ENCODE measurements around the gene TBC1D22A. TPM values are rescaled to one million over a fixed set of nuclear protein-coding genes. Genes with fewer than 3 reads are reported as not detected.

The TBC1D22A gene
- total RNA-seq, 1 donor from 2014 or later, result 14.3 TPM

DNA sequence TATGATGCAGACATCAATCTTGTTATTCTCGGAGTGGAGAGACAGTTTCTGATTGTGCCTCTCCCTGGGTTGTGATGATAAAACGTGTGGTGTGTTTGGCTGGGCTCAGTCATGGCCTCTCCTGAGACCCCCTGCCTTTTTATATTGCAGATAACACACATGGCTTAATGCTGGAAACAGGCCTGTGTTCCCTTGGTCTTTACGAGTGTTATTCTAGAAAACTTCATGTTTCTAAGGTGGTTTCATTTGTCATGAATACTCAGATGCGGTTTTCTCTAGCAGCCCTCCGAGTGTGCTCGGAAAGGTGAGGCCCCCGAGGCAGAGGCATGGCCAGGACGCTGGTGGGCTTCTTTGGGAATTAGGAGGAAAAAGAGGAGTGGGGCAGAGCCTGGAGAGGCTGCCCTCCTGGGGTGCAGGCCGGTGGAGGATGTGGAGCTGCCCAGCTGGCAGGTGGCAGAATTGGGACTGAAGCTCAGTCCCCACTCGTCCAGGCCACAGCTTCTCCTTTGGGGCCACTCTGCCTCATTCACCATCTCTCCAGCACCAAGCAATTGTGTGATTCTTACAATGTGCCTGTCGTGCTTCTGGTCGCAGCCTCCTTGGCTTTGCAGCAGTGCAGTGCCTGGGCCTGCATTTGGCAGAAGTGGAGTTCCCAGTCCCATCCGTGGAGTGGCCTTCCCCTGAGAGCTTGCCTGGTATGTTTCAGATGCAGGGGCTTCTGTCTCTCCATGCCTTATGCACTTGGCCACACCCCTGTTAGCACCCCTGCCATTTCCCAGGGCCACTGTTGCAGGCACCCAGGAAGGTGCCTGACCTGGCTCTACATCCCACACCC, 309.6 kb downstream of the TBC1D22A start:
- Mint-ChIP-seq H3K27me3 (ENCODE audit: low read depth) (peaks cover 28% of the 10 kb centered on the region), H3K9me3 (peaks cover 5% of the 10 kb centered on the region), H3K4me1 (peaks cover 40% of the 10 kb centered on the region), H3K36me3 (ENCODE audit: low read depth) (peaks cover 11% of the 10 kb centered on the region), H3K27ac (ENCODE audit: unreplicated experiment) (no peak overlapping the region), H3K4me3 (no peak overlapping the region)
- TF ChIP-seq, protein P1, sequence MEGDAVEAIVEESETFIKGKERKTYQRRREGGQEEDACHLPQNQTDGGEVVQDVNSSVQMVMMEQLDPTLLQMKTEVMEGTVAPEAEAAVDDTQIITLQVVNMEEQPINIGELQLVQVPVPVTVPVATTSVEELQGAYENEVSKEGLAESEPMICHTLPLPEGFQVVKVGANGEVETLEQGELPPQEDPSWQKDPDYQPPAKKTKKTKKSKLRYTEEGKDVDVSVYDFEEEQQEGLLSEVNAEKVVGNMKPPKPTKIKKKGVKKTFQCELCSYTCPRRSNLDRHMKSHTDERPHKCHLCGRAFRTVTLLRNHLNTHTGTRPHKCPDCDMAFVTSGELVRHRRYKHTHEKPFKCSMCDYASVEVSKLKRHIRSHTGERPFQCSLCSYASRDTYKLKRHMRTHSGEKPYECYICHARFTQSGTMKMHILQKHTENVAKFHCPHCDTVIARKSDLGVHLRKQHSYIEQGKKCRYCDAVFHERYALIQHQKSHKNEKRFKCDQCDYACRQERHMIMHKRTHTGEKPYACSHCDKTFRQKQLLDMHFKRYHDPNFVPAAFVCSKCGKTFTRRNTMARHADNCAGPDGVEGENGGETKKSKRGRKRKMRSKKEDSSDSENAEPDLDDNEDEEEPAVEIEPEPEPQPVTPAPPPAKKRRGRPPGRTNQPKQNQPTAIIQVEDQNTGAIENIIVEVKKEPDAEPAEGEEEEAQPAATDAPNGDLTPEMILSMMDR (conservative IDR thresholded peaks at IDR 0.05), result no peak
- no peak for DNase-seq (ENCODE audit: low read depth, low spot score)

- DNase-seq (ENCODE audit: low read depth, low spot score), result no peak
- Mint-ChIP-seq H3K4me3 (no peak overlapping the region), H3K27ac (ENCODE audit: unreplicated experiment) (no peak overlapping the region), H3K4me1 (peaks cover 34% of the 10 kb centered on the region), H3K36me3 (ENCODE audit: low read depth) (peaks cover 11% of the 10 kb centered on the region), H3K27me3 (ENCODE audit: low read depth) (peaks cover 23% of the 10 kb centered on the region), H3K9me3 (peaks cover 5% of the 10 kb centered on the region)
- TF ChIP-seq, protein P1 (conservative IDR thresholded peaks at IDR 0.05), result no peak
These were observed 310.2 kb downstream of the TBC1D22A start for GRCh38 chr22:47072642-47072967.

GRCh38 chr22:47073075-47073474, 310.6 kb downstream of the TBC1D22A start:
- Mint-ChIP-seq H3K4me3 (no peak overlapping the region), H3K36me3 (ENCODE audit: low read depth) (peaks cover 13% of the 10 kb centered on the region), H3K9me3 (peaks cover 5% of the 10 kb centered on the region), H3K27me3 (ENCODE audit: low read depth) (peaks cover 23% of the 10 kb centered on the region), H3K4me1 (peaks cover 34% of the 10 kb centered on the region), H3K27ac (ENCODE audit: unreplicated experiment) (no peak overlapping the region)
- TF ChIP-seq, protein P1 (conservative IDR thresholded peaks at IDR 0.05), result no peak
- DNase-seq (ENCODE audit: low read depth, low spot score), result no peak

- Mint-ChIP-seq H3K27ac (ENCODE audit: unreplicated experiment) (no peak overlapping the region), H3K36me3 (ENCODE audit: low read depth) (peaks cover 17% of the 10 kb centered on the region), H3K27me3 (ENCODE audit: low read depth) (peaks cover 18% of the 10 kb centered on the region), H3K4me1 (peaks cover 30% of the 10 kb centered on the region), H3K9me3 (peaks cover 8% of the 10 kb centered on the region), H3K4me3 (no peak overlapping the region)
- no peak for DNase-seq (ENCODE audit: low read depth, low spot score)
- TF ChIP-seq, protein P1 (conservative IDR thresholded peaks at IDR 0.05), result no peak
These were observed 311.7 kb downstream of the TBC1D22A start for GRCh38 chr22:47074105-47074504.

GRCh38 chr22:47075568-47075967, 313.1 kb downstream of the TBC1D22A start:
- DNase-seq (ENCODE audit: low read depth, low spot score), result no peak
- TF ChIP-seq, protein P1 (conservative IDR thresholded peaks at IDR 0.05), result no peak
- Mint-ChIP-seq H3K27ac (ENCODE audit: unreplicated experiment) (no peak overlapping the region), H3K27me3 (ENCODE audit: low read depth) (peaks cover 11% of the 10 kb centered on the region), H3K4me3 (no peak overlapping the region), H3K4me1 (peaks cover 30% of the 10 kb centered on the region), H3K9me3 (peaks cover 13% of the 10 kb centered on the region), H3K36me3 (ENCODE audit: low read depth) (peaks cover 17% of the 10 kb centered on the region)

Data from neural crest cell (in vitro differentiated cells).